ENCODE results near the gene TEX14.

DNA sequence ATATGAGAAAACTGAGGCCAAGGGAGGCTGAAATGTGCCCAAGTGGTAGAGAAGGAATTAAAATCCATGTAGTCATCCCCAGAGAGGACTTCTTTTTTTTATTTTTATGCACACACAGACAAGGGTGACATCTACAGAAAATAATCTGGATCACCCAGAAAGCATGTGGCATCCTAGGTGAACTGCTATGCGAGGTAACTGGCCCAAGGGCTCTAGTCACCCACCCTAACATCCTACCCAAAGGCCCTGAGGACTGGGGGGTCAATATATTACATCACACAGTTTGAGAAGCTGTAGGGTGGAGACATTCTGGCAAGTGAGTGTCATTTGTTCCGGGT lies 23.3 kb downstream of the TEX14 start:
- TF ChIP-seq, protein P1, sequence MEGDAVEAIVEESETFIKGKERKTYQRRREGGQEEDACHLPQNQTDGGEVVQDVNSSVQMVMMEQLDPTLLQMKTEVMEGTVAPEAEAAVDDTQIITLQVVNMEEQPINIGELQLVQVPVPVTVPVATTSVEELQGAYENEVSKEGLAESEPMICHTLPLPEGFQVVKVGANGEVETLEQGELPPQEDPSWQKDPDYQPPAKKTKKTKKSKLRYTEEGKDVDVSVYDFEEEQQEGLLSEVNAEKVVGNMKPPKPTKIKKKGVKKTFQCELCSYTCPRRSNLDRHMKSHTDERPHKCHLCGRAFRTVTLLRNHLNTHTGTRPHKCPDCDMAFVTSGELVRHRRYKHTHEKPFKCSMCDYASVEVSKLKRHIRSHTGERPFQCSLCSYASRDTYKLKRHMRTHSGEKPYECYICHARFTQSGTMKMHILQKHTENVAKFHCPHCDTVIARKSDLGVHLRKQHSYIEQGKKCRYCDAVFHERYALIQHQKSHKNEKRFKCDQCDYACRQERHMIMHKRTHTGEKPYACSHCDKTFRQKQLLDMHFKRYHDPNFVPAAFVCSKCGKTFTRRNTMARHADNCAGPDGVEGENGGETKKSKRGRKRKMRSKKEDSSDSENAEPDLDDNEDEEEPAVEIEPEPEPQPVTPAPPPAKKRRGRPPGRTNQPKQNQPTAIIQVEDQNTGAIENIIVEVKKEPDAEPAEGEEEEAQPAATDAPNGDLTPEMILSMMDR (IDR thresholded peaks at IDR 0.05; ENCODE audit: insufficient read depth, low read length): no peak
- TF ChIP-seq GABPA (IDR thresholded peaks at IDR 0.05; ENCODE audit: low read depth) (no peak), SPI1 (IDR thresholded peaks at IDR 0.05; ENCODE audit: borderline replicate concordance, low read depth) (no peak), REST (IDR thresholded peaks at IDR 0.05; ENCODE audit: insufficient replicate concordance, low read depth) (no peak), POLR2AphosphoS5 (IDR thresholded peaks at IDR 0.05; ENCODE audit: low read depth) (no peak)
